Fibroblast of lung (primary cell): Measurements from ENCODE around the gene AKAP7. TPM values are rescaled to one million over a fixed set of nuclear protein-coding genes. Genes with fewer than 3 reads are reported as not detected.

Source experiments
- DNase-seq, 2 donors: peaks; one replicate each; pipeline versions ENCODE4 v3.0.0 to v3.0.0-alpha.2; 2010; ENCODE audit warnings: low read depth in 2 of 2
- H2AFZ ChIP-seq: 2 replicates; pipeline ENCODE4 v1.5.1; 2012; ENCODE audit warnings: low read length, control low read depth, inconsistent platforms
- H3K27ac ChIP-seq: 2 replicates; pipeline ENCODE4 v1.5.1; 2011; ENCODE audit warnings: low read length, control low read depth; ENCODE audit not compliant: insufficient read depth
- H3K27me3 ChIP-seq: 2 replicates; pipeline ENCODE4 v1.5.1; 2011; ENCODE audit warnings: mild to moderate bottlenecking, low read length; ENCODE audit not compliant: control insufficient read depth, insufficient read depth
- H3K36me3 ChIP-seq: 2 replicates; pipeline ENCODE4 v1.5.1; 2011; ENCODE audit warnings: low read length; ENCODE audit not compliant: control insufficient read depth, insufficient read depth
- H3K4me1 ChIP-seq: 2 replicates; pipeline ENCODE4 v1.5.1; 2011; ENCODE audit warnings: low read length; ENCODE audit not compliant: control insufficient read depth, insufficient read depth; ENCODE audit errors: extremely low read depth
- H3K4me2 ChIP-seq: 2 replicates; pipeline ENCODE4 v1.5.1; 2011; ENCODE audit warnings: low read length, control low read depth; ENCODE audit not compliant: insufficient read depth; ENCODE audit errors: extremely low read depth
- H3K4me3 ChIP-seq, 4 experiments: fragments of 200-600 bp in 1 of 4; sonication (generic) in 1 of 4; replicated peaks in 1 of 4; 2 replicates each; pipeline ENCODE4 v1.5.1; 2011 to 2016; ENCODE audit warnings: low read length in 4 of 4, low read depth in 3 of 4, mild to moderate bottlenecking in 3 of 4, control low read depth in 2 of 4, inconsistent platforms in 1 of 4, mixed read lengths in 1 of 4; ENCODE audit not compliant: insufficient read depth in 1 of 4; ENCODE audit errors: control extremely low read depth in 1 of 4
- H3K79me2 ChIP-seq: 2 replicates; pipeline ENCODE4 v1.5.1; 2012; ENCODE audit warnings: mild to moderate bottlenecking, low read length, inconsistent platforms; ENCODE audit not compliant: control insufficient read depth, insufficient read depth
- H3K9ac ChIP-seq: 2 replicates; pipeline ENCODE4 v1.5.1; 2011; ENCODE audit warnings: mild to moderate bottlenecking, low read length, control low read depth; ENCODE audit not compliant: insufficient read depth
- H3K9me3 ChIP-seq: 2 replicates; pipeline ENCODE4 v1.5.1; 2012; ENCODE audit warnings: low read depth, low read length; ENCODE audit not compliant: control insufficient read depth, insufficient read depth
- H4K20me1 ChIP-seq: 2 replicates; pipeline ENCODE4 v1.5.1; 2011; ENCODE audit warnings: low read length; ENCODE audit not compliant: control insufficient read depth, insufficient read depth; ENCODE audit errors: extremely low read depth
- EZH2 ChIP-seq: IDR thresholded peaks from 2 replicates; pipeline ENCODE4 v1.5.1; 2012; ENCODE audit warnings: low read length, control low read depth, mild to moderate bottlenecking; ENCODE audit errors: missing control alignments
- polyA plus RNA-seq, 2 donors: library from polyadenylated mRNA; depleted of rRNA in 1 of 2; stranded (reverse) in 1 of 2; unstranded in 1 of 2; fragments of >200 nt; gene quantifications; 2 replicates each; pipeline ENCODE4 v1.2.1, GENCODE V29; 2011 to 2012; ENCODE audit warnings: missing spikeins in 1 of 2
- total RNA-seq: library from RNA; depleted of rRNA; stranded (reverse); fragments of >200 nt; gene quantifications from 2 replicates; pipeline ENCODE4 v1.2.1, GENCODE V29; 2014
- TF ChIP-seq, protein P1 (sequence below), 2 donors: IDR thresholded peaks in 1 of 2; conservative IDR thresholded peaks in 1 of 2; 1 replicate in 1 of 2; 2 replicates in 1 of 2; pipeline ENCODE4 v1.5.1; 2011 to 2012; ENCODE audit warnings: low read length in 2 of 2, control low read depth in 1 of 2, inconsistent platforms in 1 of 2, low read depth in 1 of 2, mild to moderate bottlenecking in 1 of 2

Gene AKAP7
- total and polyA plus RNA-seq, 2 donors (not counting 1 experiment from before 2014, with no cell fraction given), result 3.1 to 5.8 TPM

DNA sequence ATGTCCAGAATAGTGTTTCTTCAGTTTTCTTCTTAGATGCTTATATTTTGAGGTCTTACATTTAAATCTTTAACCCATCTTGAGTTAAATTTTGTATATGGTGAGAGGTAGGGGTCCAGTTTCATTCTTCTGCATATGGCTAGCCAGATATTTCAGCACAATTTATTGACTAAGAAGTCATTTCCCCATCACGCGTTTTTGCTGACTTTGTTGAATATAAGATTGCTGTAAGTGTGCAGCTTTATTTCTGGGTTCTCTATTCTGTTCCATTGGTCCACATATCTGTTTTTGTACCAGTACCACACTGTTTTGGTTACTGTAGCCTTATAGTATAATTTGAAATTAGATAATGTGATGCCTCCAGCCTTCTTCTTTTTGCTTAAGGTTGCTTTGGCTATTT lies 179.6 kb downstream of the AKAP7 start:
- H3K4me2 ChIP-seq, result no peak overlapping the region
- TF ChIP-seq, protein P1, sequence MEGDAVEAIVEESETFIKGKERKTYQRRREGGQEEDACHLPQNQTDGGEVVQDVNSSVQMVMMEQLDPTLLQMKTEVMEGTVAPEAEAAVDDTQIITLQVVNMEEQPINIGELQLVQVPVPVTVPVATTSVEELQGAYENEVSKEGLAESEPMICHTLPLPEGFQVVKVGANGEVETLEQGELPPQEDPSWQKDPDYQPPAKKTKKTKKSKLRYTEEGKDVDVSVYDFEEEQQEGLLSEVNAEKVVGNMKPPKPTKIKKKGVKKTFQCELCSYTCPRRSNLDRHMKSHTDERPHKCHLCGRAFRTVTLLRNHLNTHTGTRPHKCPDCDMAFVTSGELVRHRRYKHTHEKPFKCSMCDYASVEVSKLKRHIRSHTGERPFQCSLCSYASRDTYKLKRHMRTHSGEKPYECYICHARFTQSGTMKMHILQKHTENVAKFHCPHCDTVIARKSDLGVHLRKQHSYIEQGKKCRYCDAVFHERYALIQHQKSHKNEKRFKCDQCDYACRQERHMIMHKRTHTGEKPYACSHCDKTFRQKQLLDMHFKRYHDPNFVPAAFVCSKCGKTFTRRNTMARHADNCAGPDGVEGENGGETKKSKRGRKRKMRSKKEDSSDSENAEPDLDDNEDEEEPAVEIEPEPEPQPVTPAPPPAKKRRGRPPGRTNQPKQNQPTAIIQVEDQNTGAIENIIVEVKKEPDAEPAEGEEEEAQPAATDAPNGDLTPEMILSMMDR (conservative IDR thresholded peaks at IDR 0.05 in 1 of 2, IDR thresholded peaks at IDR 0.05 in 1 of 2; ENCODE audit: low read depth in 1 of 2, low read length in 2 of 2), result no peak
- TF ChIP-seq EZH2, result no peak
- no peaks in the 10 kb centered on the region for H3K79me2 ChIP-seq
- no peak overlapping the region for H2AFZ ChIP-seq
- no peaks in the 10 kb centered on the region for H3K4me1 ChIP-seq
- no peaks in the 10 kb centered on the region for H3K9me3 ChIP-seq
- no peak overlapping the region for H3K27ac ChIP-seq
- H3K4me3 ChIP-seq, result no peak overlapping the region
- H3K36me3 ChIP-seq, result no peaks in the 10 kb centered on the region
- H4K20me1 ChIP-seq, result no peaks in the 10 kb centered on the region
- H3K27me3 ChIP-seq, result peaks cover 4% of the 10 kb centered on the region
- DNase-seq, result no peak
- no peak overlapping the region for H3K9ac ChIP-seq

DNA sequence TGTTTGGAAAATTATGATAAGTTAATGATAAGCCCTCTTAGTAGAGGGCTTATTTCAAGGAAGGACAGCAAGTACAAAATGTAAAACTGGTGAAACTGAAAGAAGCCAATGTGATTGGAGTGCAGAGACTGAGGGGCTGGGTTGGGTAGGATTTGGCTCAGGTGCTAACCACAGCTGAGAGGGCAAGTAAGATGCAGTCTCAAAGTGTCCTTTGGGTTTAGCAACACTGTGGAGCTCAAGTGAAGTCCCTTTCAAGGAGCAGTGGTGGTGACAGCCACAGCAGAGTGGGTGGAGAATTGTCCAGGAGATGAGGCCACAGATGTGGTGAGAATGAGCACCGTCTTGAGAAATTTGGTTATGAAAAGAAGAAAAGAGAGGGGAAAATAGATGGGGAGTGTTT lies 181.4 kb downstream of the AKAP7 start:
- Histone ChIP-seq H4K20me1 (no peaks in the 10 kb centered on the region), H2AFZ (no peak overlapping the region), H3K4me2 (no peak overlapping the region), H3K36me3 (no peaks in the 10 kb centered on the region), H3K4me1 (no peaks in the 10 kb centered on the region), H3K9ac (no peak overlapping the region), H3K9me3 (no peaks in the 10 kb centered on the region), H3K27me3 (peaks cover 4% of the 10 kb centered on the region), H3K4me3 (no peak overlapping the region), H3K79me2 (no peaks in the 10 kb centered on the region), H3K27ac (no peak overlapping the region)
- no peak for DNase-seq
- TF ChIP-seq, protein P1 (conservative IDR thresholded peaks at IDR 0.05 in 1 of 2, IDR thresholded peaks at IDR 0.05 in 1 of 2; ENCODE audit: low read depth in 1 of 2, low read length in 2 of 2), result no peak
- no peak for TF ChIP-seq EZH2

DNA sequence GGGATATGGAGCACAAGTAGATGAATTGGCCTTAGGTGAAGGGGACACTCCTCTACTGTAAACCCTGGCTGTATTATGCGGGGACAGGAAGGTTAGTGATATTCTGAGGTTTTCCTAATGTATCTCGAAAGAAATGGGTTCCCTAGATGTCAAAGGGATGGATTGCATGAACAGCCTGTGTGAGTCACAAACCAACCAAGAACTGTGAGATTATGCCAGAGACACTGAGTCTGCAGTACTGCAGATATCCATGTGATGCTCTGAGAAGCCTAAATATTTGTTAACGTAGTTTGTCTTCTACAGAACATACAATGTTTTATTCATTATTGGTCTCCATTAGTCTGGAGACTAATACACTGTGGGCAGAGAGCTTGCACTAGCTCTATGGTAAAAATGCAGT lies 182.2 kb downstream of the AKAP7 start:
- H3K9ac ChIP-seq, result no peak overlapping the region
- H3K4me2 ChIP-seq, result no peak overlapping the region
- no peaks in the 10 kb centered on the region for H4K20me1 ChIP-seq
- H2AFZ ChIP-seq, result no peak overlapping the region
- no peaks in the 10 kb centered on the region for H3K36me3 ChIP-seq
- H3K27ac ChIP-seq, result no peak overlapping the region
- H3K4me3 ChIP-seq, result no peak overlapping the region
- H3K4me1 ChIP-seq, result no peaks in the 10 kb centered on the region
- H3K79me2 ChIP-seq, result no peaks in the 10 kb centered on the region
- no peak for TF ChIP-seq EZH2
- TF ChIP-seq, protein P1 (conservative IDR thresholded peaks at IDR 0.05 in 1 of 2, IDR thresholded peaks at IDR 0.05 in 1 of 2; ENCODE audit: low read depth in 1 of 2, low read length in 2 of 2), result no peak
- H3K9me3 ChIP-seq, result no peaks in the 10 kb centered on the region
- peak; percentile 2 to 35 for DNase-seq
- peaks cover 4% of the 10 kb centered on the region for H3K27me3 ChIP-seq
